ENCODE measurements around the gene HBQ1. TPM values are rescaled to one million over a fixed set of nuclear protein-coding genes. Genes with fewer than 3 reads are reported as not detected.
"Not testable (repeated sequence)": the region's sequence is repeated elsewhere in the genome, so short reads cannot be mapped to it uniquely, and the experiment has no call there.

HBQ1 gene
- total RNA-seq, 1 experiment from 2014 or later: 3.6 TPM

GRCh38 chr16:175011-175949 is 5.0 kb upstream of the HBQ1 start:
- no peak for DNase-seq (ENCODE audit: low read depth)

GRCh38 chr16:176006-176405 is 4.3 kb upstream of the HBQ1 start:
- DNase-seq (ENCODE audit: low read depth): not testable (repeated sequence)

- DNase-seq (ENCODE audit: low read depth): not testable (repeated sequence)
These were observed 3.5 kb upstream of the HBQ1 start, which contains the start of gene HBA1 for GRCh38 chr16:176477-177382. TSS of gene HBA1 (plus strand) at chr16:176680. CDS start at chr16:176717, 37 bp downstream.

- DNase-seq (ENCODE audit: low read depth): no peak
These were observed 2.9 kb upstream of the HBQ1 start for GRCh38 chr16:177394-177822.

- DNase-seq (ENCODE audit: low read depth): peak; percentile 23
These were observed 2.1 kb upstream of the HBQ1 start for GRCh38 chr16:177981-178667.

GRCh38 chr16:178668-179015 is 1.6 kb upstream of the HBQ1 start:
- no peak for DNase-seq (ENCODE audit: low read depth)

GRCh38 chr16:179211-180092 is 807 bp upstream of the HBQ1 start:
- no peak for DNase-seq (ENCODE audit: low read depth)

GRCh38 chr16:180681-181564 is 664 bp downstream of the HBQ1 start:
- DNase-seq (ENCODE audit: low read depth): peak; percentile 60

- DNase-seq (ENCODE audit: low read depth): no peak
These were observed 1.3 kb downstream of the HBQ1 start for GRCh38 chr16:181565-182021.

- DNase-seq (ENCODE audit: low read depth): no peak
These were observed 2.7 kb downstream of the HBQ1 start for GRCh38 chr16:183005-183404.

- DNase-seq (ENCODE audit: low read depth): no peak
These were observed 5.0 kb downstream of the HBQ1 start for GRCh38 chr16:185213-185612.

GRCh38 chr16:185691-186090 is 5.4 kb downstream of the HBQ1 start:
- no peak for DNase-seq (ENCODE audit: low read depth)

- DNase-seq (ENCODE audit: low read depth): no peak
These were observed 7.1 kb downstream of the HBQ1 start for GRCh38 chr16:187330-187729.

GRCh38 chr16:188674-189073 is 8.4 kb downstream of the HBQ1 start:
- DNase-seq (ENCODE audit: low read depth): no peak

- no peak for DNase-seq (ENCODE audit: low read depth)
These were observed 9.4 kb downstream of the HBQ1 start for GRCh38 chr16:189604-190186.

GRCh38 chr16:191831-192230 is 11.6 kb downstream of the HBQ1 start:
- DNase-seq (ENCODE audit: low read depth): no peak

- DNase-seq (ENCODE audit: low read depth): no peak
These were observed 12.4 kb downstream of the HBQ1 start for GRCh38 chr16:192686-193085.

GRCh38 chr16:193441-193840 is 13.2 kb downstream of the HBQ1 start:
- DNase-seq (ENCODE audit: low read depth): no peak

- DNase-seq (ENCODE audit: low read depth): no peak
These were observed 14.3 kb downstream of the HBQ1 start for GRCh38 chr16:194516-194915.

All from HT1080 (cell line).